Colonic mucosa (tissue), 4 donors: ENCODE data around the gene GLIPR2. TPM values are rescaled to one million over a fixed set of nuclear protein-coding genes. Genes with fewer than 3 reads are reported as not detected.

Experiments used
- DNase-seq: peaks from one replicate; pipeline ENCODE4 v3.0.0-alpha.2; 2020
- H3K27ac ChIP-seq: fragments of 200-600 bp; one replicate; pipeline ENCODE4 v1.8.0; 2021
- H3K27me3 ChIP-seq: fragments of 200-600 bp; one replicate; pipeline ENCODE4 v1.8.0; 2021
- H3K36me3 ChIP-seq: fragments of 200-600 bp; one replicate; pipeline ENCODE4 v1.8.0; 2021
- H3K4me1 ChIP-seq: fragments of 200-600 bp; one replicate; pipeline ENCODE4 v1.8.0; 2021; ENCODE audit warnings: mild to moderate bottlenecking
- H3K4me3 ChIP-seq: fragments of 200-600 bp; one replicate; pipeline ENCODE4 v1.8.0; 2021
- H3K9ac ChIP-seq, 2 donors: one replicate each; pipeline ENCODE4 v1.7.0; 2013; ENCODE audit warnings: control low read depth in 2 of 2, low read depth in 2 of 2, low read length in 2 of 2
- H3K9me3 ChIP-seq: fragments of 200-600 bp; one replicate; pipeline ENCODE4 v1.8.0; 2021
- CTCF ChIP-seq: fragments of 200-600 bp; IDR thresholded peaks from one replicate; pipeline ENCODE4 v1.8.0; 2022; ENCODE audit warnings: antibody characterized with exemption, mild to moderate bottlenecking
- intact Hi-C: fragments of 100-400 bp; cut with DNase I; formaldehyde crosslinking; loops from one replicate; pipeline ENCODE4 v1.14.1; 2022
- total RNA-seq, 2 donors: library from RNA; stranded (reverse); fragmentation: NEBNext Ultra II Directional in 1 of 2; extraction: Animal tissue kit (Norgen Biotek cat#: 25700) in 1 of 2; gene quantifications; one replicate each; pipeline ENCODE4 v1.2.1, GENCODE V29; 2021
- donor health status: healthy.
- donor health status: DM: no; HTN: no; CAD: no.
- donor health status: DM: no; HTN: no; CAD: no.

Gene GLIPR2
- total RNA-seq, 2 donors from 2014 or later = 33.1 to 44.9 TPM

GRCh38 chr9:36116593-36116992 lies 19.9 kb upstream of the GLIPR2 start:
- TF ChIP-seq CTCF = no peak
- H3K27me3 ChIP-seq = no peaks in the 10 kb centered on the region
- no peaks in the 10 kb centered on the region for H3K9me3 ChIP-seq
- no peaks in the 10 kb centered on the region for H3K4me1 ChIP-seq
- no peak for DNase-seq
- no peak overlapping the region for H3K27ac ChIP-seq
- no peak overlapping the region for H3K4me3 ChIP-seq
- H3K36me3 ChIP-seq = no peaks in the 10 kb centered on the region
- H3K9ac ChIP-seq = no peak overlapping the region
- intact Hi-C loops = no loop called here

GRCh38 chr9:36118201-36118600 lies 18.3 kb upstream of the GLIPR2 start:
- Histone ChIP-seq H3K4me3 (no peak overlapping the region), H3K27ac (no peak overlapping the region), H3K9me3 (no peaks in the 10 kb centered on the region), H3K4me1 (no peaks in the 10 kb centered on the region), H3K27me3 (no peaks in the 10 kb centered on the region), H3K36me3 (no peaks in the 10 kb centered on the region), H3K9ac (no peak overlapping the region)
- intact Hi-C loops = no loop called here
- TF ChIP-seq CTCF = no peak
- no peak for DNase-seq

- H3K36me3 ChIP-seq = no peaks in the 10 kb centered on the region
- H3K4me1 ChIP-seq = no peaks in the 10 kb centered on the region
- H3K9me3 ChIP-seq = no peaks in the 10 kb centered on the region
- no peak overlapping the region for H3K27ac ChIP-seq
- TF ChIP-seq CTCF = no peak
- intact Hi-C loops = no loop called here
- H3K4me3 ChIP-seq = no peak overlapping the region
- no peak overlapping the region for H3K9ac ChIP-seq
- H3K27me3 ChIP-seq = no peaks in the 10 kb centered on the region
- DNase-seq = no peak
Measured at GRCh38 chr9:36118706-36119105, 17.8 kb upstream of the GLIPR2 start.

- no peaks in the 10 kb centered on the region for H3K9me3 ChIP-seq
- no peak overlapping the region for H3K4me3 ChIP-seq
- no peak for TF ChIP-seq CTCF
- no peak overlapping the region for H3K27ac ChIP-seq
- no peaks in the 10 kb centered on the region for H3K36me3 ChIP-seq
- intact Hi-C loops = no loop called here
- no peaks in the 10 kb centered on the region for H3K27me3 ChIP-seq
- DNase-seq = no peak
- H3K4me1 ChIP-seq = no peaks in the 10 kb centered on the region
- no peak overlapping the region for H3K9ac ChIP-seq
Measured at GRCh38 chr9:36119476-36119875, 17.1 kb upstream of the GLIPR2 start.

- Histone ChIP-seq H3K27me3 (no peaks in the 10 kb centered on the region), H3K9ac (no peak overlapping the region), H3K9me3 (no peaks in the 10 kb centered on the region), H3K36me3 (no peaks in the 10 kb centered on the region), H3K4me3 (no peak overlapping the region), H3K4me1 (peaks cover 7% of the 10 kb centered on the region), H3K27ac (no peak overlapping the region)
- intact Hi-C loops = no loop called here
- no peak for DNase-seq
- TF ChIP-seq CTCF = no peak
Measured at GRCh38 chr9:36120705-36121104, 15.8 kb upstream of the GLIPR2 start.

- DNase-seq = no peak
- no peak overlapping the region for H3K4me3 ChIP-seq
- no peaks in the 10 kb centered on the region for H3K27me3 ChIP-seq
Measured at GRCh38 chr9:36121971-36122370, 14.6 kb upstream of the GLIPR2 start.

More at GRCh38 chr9:36121971-36122370, 14.6 kb upstream of the GLIPR2 start:
- no peak overlapping the region for H3K9ac ChIP-seq
- H3K27ac ChIP-seq = no peak overlapping the region
- no peaks in the 10 kb centered on the region for H3K36me3 ChIP-seq
- peaks cover 15% of the 10 kb centered on the region for H3K4me1 ChIP-seq
- no peak for TF ChIP-seq CTCF
- intact Hi-C loops = no loop called here
- H3K9me3 ChIP-seq = no peaks in the 10 kb centered on the region
